ENCODE data around the gene C16orf96.

DNA sequence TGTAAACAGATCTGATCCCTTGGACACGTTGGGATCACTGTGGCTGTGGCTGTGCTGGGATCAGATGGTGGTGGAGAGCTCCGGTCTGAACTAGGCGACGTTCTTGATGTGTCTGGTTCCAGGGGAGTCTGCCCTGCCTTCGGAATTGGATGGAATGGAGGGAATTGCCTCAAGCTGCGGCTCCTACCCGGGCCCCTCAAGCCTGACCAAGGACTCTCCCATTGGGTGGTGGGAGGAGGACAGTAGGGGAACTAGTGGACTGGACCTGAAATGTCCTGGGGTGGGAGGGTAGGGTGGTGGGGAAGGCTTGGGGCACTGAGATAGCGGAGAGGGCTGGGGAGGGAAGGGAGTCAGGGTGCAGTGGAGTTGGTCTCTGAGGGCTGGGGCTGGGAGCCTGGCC lies 61.7 kb downstream of the C16orf96 start:
- TF ChIP-seq, protein P1, sequence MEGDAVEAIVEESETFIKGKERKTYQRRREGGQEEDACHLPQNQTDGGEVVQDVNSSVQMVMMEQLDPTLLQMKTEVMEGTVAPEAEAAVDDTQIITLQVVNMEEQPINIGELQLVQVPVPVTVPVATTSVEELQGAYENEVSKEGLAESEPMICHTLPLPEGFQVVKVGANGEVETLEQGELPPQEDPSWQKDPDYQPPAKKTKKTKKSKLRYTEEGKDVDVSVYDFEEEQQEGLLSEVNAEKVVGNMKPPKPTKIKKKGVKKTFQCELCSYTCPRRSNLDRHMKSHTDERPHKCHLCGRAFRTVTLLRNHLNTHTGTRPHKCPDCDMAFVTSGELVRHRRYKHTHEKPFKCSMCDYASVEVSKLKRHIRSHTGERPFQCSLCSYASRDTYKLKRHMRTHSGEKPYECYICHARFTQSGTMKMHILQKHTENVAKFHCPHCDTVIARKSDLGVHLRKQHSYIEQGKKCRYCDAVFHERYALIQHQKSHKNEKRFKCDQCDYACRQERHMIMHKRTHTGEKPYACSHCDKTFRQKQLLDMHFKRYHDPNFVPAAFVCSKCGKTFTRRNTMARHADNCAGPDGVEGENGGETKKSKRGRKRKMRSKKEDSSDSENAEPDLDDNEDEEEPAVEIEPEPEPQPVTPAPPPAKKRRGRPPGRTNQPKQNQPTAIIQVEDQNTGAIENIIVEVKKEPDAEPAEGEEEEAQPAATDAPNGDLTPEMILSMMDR (IDR thresholded peaks at IDR 0.05), result no peak
- no peak for TF ChIP-seq EZH2 (IDR thresholded peaks at IDR 0.05; ENCODE audit: borderline replicate concordance, insufficient read depth, low read depth, low read length, poor library complexity, severe bottlenecking)
